Loucy (cell line): ENCODE results near the gene CLNS1A.

Experiments used
- H2AFZ ChIP-seq: fragments of 200-600 bp; sonication (generic); 2 replicates; pipeline ENCODE4 v1.6.0; 2016; ENCODE audit warnings: antibody characterized with exemption, mild to moderate bottlenecking, low read length, moderate library complexity
- H3F3A ChIP-seq: fragments of 200-600 bp; 2 replicates; pipeline ENCODE4 v1.6.0; 2016; ENCODE audit warnings: antibody characterized with exemption, low read depth, mild to moderate bottlenecking
- H3K27me3 ChIP-seq: fragments of 200-600 bp; sonication (generic); 2 replicates; pipeline ENCODE4 v1.6.1; 2014; ENCODE audit warnings: low read length, mild to moderate bottlenecking; ENCODE audit not compliant: insufficient read depth, poor library complexity, severe bottlenecking
- H3K36me3 ChIP-seq: fragments of 200-600 bp; sonication (generic); 2 replicates; pipeline ENCODE4 v1.6.1; 2016; ENCODE audit warnings: low read length; ENCODE audit not compliant: insufficient read depth
- H3K4me1 ChIP-seq: fragments of 200-600 bp; sonication (generic); 2 replicates; pipeline ENCODE4 v1.5.1; 2014; ENCODE audit warnings: low read length, mild to moderate bottlenecking; ENCODE audit not compliant: insufficient read depth, poor library complexity, severe bottlenecking
- H3K4me2 ChIP-seq: fragments of 200-600 bp; sonication (generic); 2 replicates; pipeline ENCODE4 v1.6.0; 2014; ENCODE audit warnings: antibody characterized with exemption, low read length, low read depth, mild to moderate bottlenecking; ENCODE audit not compliant: poor library complexity, severe bottlenecking
- H3K4me3 ChIP-seq: fragments of 200-600 bp; sonication (generic); 2 replicates; pipeline ENCODE4 v1.5.1; 2014; ENCODE audit warnings: low read length, mild to moderate bottlenecking, mixed read lengths; ENCODE audit not compliant: poor library complexity, severe bottlenecking
- H3K79me2 ChIP-seq: fragments of 200-600 bp; sonication (generic); 2 replicates; pipeline ENCODE4 v1.6.1; 2014; ENCODE audit warnings: low read length; ENCODE audit not compliant: insufficient read depth
- H3K9ac ChIP-seq: fragments of 200-600 bp; sonication (generic); 2 replicates; pipeline ENCODE4 v1.6.0; 2014; ENCODE audit warnings: mild to moderate bottlenecking, low read depth, low read length, moderate library complexity; ENCODE audit not compliant: poor library complexity, severe bottlenecking
- H3K9me2 ChIP-seq: fragments of 200-600 bp; sonication (generic); replicated peaks from 2 replicates; pipeline ENCODE4 v1.6.1; 2016; ENCODE audit warnings: low read depth, low read length, mixed read lengths
- H3K9me3 ChIP-seq: fragments of 200-600 bp; sonication (generic); 2 replicates; pipeline ENCODE4 v1.6.1; 2014; ENCODE audit warnings: mild to moderate bottlenecking, antibody characterized with exemption, low read length, low read depth; ENCODE audit not compliant: insufficient read depth
- H4K20me1 ChIP-seq: fragments of 200-600 bp; sonication (generic); 2 replicates; pipeline ENCODE4 v1.6.0; 2014; ENCODE audit warnings: antibody characterized with exemption, low read length, mild to moderate bottlenecking; ENCODE audit not compliant: insufficient read depth, poor library complexity, severe bottlenecking
- EZH2phosphoT487 ChIP-seq: fragments of 200-600 bp; IDR thresholded peaks from 2 replicates; pipeline ENCODE4 v1.6.1; 2018; ENCODE audit warnings: antibody characterized with exemption, mild to moderate bottlenecking, moderate library complexity, borderline replicate concordance
- TF ChIP-seq, protein P1 (sequence below): fragments of 200-600 bp; sonication (generic); conservative IDR thresholded peaks from 2 replicates; pipeline ENCODE4 v1.5.1; 2014; ENCODE audit warnings: mild to moderate bottlenecking, antibody characterized with exemption, low read length

The CLNS1A gene

GRCh38 chr11:77602381-77603088, 35.1 kb downstream of the CLNS1A start:
- no peaks in the 10 kb centered on the region for H3K27me3 ChIP-seq
- no peak overlapping the region for H3K4me2 ChIP-seq
- H3K4me1 ChIP-seq: no peaks in the 10 kb centered on the region
- H3K36me3 ChIP-seq: peaks cover 10% of the 10 kb centered on the region; the same call in 1 of the 2 replicates
- no peak for TF ChIP-seq EZH2phosphoT487
- TF ChIP-seq, protein P1, sequence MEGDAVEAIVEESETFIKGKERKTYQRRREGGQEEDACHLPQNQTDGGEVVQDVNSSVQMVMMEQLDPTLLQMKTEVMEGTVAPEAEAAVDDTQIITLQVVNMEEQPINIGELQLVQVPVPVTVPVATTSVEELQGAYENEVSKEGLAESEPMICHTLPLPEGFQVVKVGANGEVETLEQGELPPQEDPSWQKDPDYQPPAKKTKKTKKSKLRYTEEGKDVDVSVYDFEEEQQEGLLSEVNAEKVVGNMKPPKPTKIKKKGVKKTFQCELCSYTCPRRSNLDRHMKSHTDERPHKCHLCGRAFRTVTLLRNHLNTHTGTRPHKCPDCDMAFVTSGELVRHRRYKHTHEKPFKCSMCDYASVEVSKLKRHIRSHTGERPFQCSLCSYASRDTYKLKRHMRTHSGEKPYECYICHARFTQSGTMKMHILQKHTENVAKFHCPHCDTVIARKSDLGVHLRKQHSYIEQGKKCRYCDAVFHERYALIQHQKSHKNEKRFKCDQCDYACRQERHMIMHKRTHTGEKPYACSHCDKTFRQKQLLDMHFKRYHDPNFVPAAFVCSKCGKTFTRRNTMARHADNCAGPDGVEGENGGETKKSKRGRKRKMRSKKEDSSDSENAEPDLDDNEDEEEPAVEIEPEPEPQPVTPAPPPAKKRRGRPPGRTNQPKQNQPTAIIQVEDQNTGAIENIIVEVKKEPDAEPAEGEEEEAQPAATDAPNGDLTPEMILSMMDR: no peak
- no peak overlapping the region for H2AFZ ChIP-seq
- no peaks in the 10 kb centered on the region for H3K9me2 ChIP-seq
- no peaks in the 10 kb centered on the region for H3K79me2 ChIP-seq
- no peaks in the 10 kb centered on the region for H4K20me1 ChIP-seq
- no peak overlapping the region for H3K9ac ChIP-seq
- no peaks in the 10 kb centered on the region for H3K9me3 ChIP-seq
- H3F3A ChIP-seq: no peaks in the 10 kb centered on the region
- H3K4me3 ChIP-seq: no peak overlapping the region

DNA sequence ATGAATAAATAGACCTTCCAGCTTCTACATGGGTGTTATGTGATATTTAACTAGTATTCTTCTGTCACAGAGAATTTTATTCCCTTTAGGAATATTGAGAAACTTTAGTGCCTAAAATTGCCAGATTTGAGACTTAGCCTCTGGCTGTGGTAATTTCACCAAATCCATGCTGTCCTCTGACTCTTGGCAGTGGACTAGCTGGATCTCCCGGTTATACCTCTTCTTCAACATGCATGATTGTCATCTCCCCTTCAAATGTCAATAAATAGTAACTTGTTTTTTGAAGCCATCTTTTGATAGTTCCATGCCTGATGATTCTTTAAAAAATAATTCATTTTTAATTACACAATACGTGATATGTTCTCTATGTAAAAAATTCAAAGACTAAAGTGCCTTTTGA, 39.4 kb downstream of the CLNS1A start:
- no peak overlapping the region for H3K4me2 ChIP-seq
- no peak overlapping the region for H3K9ac ChIP-seq
- H4K20me1 ChIP-seq: no peaks in the 10 kb centered on the region
- H3K36me3 ChIP-seq: no peaks in the 10 kb centered on the region
- H3F3A ChIP-seq: no peaks in the 10 kb centered on the region
- no peaks in the 10 kb centered on the region for H3K9me2 ChIP-seq
- H3K79me2 ChIP-seq: no peaks in the 10 kb centered on the region
- H3K9me3 ChIP-seq: no peaks in the 10 kb centered on the region
- no peak overlapping the region for H2AFZ ChIP-seq
- H3K27me3 ChIP-seq: no peaks in the 10 kb centered on the region
- H3K4me1 ChIP-seq: no peaks in the 10 kb centered on the region
- no peak for TF ChIP-seq EZH2phosphoT487
- TF ChIP-seq, protein P1: no peak
- H3K4me3 ChIP-seq: no peak overlapping the region

DNA sequence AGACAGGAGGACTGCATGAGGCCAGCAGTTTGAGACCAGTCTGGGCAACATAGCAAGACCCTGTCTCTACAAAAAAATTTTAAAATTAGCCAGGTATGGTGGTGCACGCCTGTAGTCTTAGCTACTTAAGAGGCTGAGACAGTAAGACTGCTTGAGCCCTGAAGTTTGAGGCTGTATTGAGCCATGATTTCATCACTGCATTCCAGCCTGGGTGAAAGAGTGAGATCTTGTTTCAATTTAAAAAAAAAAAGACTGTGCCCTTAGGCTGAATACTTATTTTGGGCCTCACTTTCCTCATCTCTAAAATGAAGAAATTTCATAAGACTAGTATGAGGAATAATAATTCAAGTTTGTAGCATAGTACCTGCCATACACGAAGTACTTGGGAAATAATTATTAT, 41.0 kb downstream of the CLNS1A start:
- Histone ChIP-seq H3K36me3 (no peaks in the 10 kb centered on the region), H3F3A (no peaks in the 10 kb centered on the region), H3K9me3 (no peaks in the 10 kb centered on the region), H3K79me2 (no peaks in the 10 kb centered on the region), H3K9me2 (no peaks in the 10 kb centered on the region), H4K20me1 (no peaks in the 10 kb centered on the region), H3K9ac (no peak overlapping the region), H3K4me1 (no peaks in the 10 kb centered on the region), H3K27me3 (no peaks in the 10 kb centered on the region), H3K4me2 (no peak overlapping the region), H3K4me3 (no peak overlapping the region), H2AFZ (no peak overlapping the region)
- no peak for TF ChIP-seq EZH2phosphoT487

GRCh38 chr11:77593883-77594282, 43.7 kb downstream of the CLNS1A start:
- Histone ChIP-seq H3F3A (no peaks in the 10 kb centered on the region), H3K9me3 (no peaks in the 10 kb centered on the region), H3K79me2 (no peaks in the 10 kb centered on the region), H2AFZ (no peak overlapping the region), H3K4me1 (peaks cover 14% of the 10 kb centered on the region), H3K9ac (no peak overlapping the region), H3K4me2 (peak overlapping the region; percentile 7), H3K4me3 (no peak overlapping the region), H3K9me2 (no peaks in the 10 kb centered on the region), H4K20me1 (no peaks in the 10 kb centered on the region), H3K36me3 (no peaks in the 10 kb centered on the region), H3K27me3 (no peaks in the 10 kb centered on the region)
- TF ChIP-seq, protein P1: no peak
- no peak for TF ChIP-seq EZH2phosphoT487
